GM10266 (cell line): Measurements from ENCODE around the gene FAF1.

ENCODE experiments used
- DNase-seq: peaks from one replicate; pipeline ENCODE4 v3.0.0; 2012; ENCODE audit errors: extremely low spot score
- CTCF ChIP-seq: IDR thresholded peaks from 2 replicates; pipeline ENCODE4 v1.5.1; 2012; ENCODE audit warnings: mild to moderate bottlenecking, low read depth; ENCODE audit not compliant: control insufficient read depth, insufficient read depth; ENCODE audit errors: missing control alignments

FAF1 gene

GRCh38 chr1:50517488-50517887 lies 442.6 kb downstream of the FAF1 start:
- DNase-seq, result no peak
- TF ChIP-seq CTCF, result no peak

GRCh38 chr1:50516056-50516455 lies 444.0 kb downstream of the FAF1 start:
- no peak for TF ChIP-seq CTCF
- no peak for DNase-seq

- no peak for TF ChIP-seq CTCF
- DNase-seq, result no peak
These were observed 452.0 kb downstream of the FAF1 start for GRCh38 chr1:50508040-50508586.

GRCh38 chr1:50505427-50505826 lies 454.6 kb downstream of the FAF1 start:
- no peak for DNase-seq
- TF ChIP-seq CTCF, result no peak

GRCh38 chr1:50503515-50503914 lies 456.6 kb downstream of the FAF1 start:
- TF ChIP-seq CTCF, result no peak

GRCh38 chr1:50502147-50502546 lies 457.9 kb downstream of the FAF1 start:
- DNase-seq, result no peak
- TF ChIP-seq CTCF, result no peak

More at GRCh38 chr1:50503515-50503914, 456.6 kb downstream of the FAF1 start:
- no peak for DNase-seq

- TF ChIP-seq CTCF, result no peak
- DNase-seq, result no peak
These were observed 463.1 kb downstream of the FAF1 start for GRCh38 chr1:50497007-50497406.
